Activated T-cell treated with anti-CD3 and anti-CD28 coated beads for 24 hours (primary cell): ENCODE data around the gene SLU7.

ENCODE experiments used
- DNase-seq: peaks from one replicate; pipeline ENCODE4 v3.0.0-alpha.2; 2020; ENCODE audit warnings: low read depth

The SLU7 gene

DNA sequence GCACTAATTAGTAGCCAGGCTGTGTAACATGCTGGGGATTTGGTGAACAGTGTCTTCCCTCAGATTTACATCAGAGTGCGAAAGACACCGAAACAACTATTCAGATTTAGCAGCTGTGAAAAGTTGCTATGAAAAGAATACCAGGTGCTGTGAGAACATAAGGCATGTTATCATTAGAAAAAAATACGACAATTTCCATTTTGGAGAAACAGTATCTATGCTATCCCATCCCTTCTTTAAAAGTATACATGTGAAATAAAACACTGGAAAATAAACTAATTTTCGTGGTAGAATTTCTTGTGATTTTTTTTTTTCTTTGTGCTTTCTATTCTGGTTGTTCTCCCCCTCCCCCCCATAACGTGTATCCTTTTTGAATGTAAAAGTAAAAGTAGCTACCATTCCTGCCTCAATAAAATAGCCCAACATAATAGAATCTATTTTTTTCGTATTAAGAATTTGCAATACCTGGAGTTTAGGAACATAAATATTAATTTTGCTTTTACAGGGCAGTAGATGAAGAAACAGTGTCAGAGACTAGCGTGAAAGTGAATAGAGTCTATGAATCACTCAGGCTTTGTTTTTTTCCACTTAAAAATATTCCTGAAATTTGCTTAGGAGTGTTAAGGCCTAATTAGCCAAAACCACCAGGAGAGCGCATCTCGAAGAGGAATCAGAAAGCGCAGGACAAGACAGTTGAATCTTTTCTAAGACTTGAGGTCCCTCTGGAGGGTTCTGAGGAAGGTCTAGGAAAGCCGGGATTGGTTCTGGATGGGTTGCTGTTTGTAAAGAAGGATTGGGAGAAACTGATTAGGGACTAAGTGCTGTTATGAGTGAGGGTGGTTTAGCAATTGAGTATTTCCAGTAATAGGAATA is 813 bp upstream of the SLU7 start:
- DNase-seq, result no peak

DNA sequence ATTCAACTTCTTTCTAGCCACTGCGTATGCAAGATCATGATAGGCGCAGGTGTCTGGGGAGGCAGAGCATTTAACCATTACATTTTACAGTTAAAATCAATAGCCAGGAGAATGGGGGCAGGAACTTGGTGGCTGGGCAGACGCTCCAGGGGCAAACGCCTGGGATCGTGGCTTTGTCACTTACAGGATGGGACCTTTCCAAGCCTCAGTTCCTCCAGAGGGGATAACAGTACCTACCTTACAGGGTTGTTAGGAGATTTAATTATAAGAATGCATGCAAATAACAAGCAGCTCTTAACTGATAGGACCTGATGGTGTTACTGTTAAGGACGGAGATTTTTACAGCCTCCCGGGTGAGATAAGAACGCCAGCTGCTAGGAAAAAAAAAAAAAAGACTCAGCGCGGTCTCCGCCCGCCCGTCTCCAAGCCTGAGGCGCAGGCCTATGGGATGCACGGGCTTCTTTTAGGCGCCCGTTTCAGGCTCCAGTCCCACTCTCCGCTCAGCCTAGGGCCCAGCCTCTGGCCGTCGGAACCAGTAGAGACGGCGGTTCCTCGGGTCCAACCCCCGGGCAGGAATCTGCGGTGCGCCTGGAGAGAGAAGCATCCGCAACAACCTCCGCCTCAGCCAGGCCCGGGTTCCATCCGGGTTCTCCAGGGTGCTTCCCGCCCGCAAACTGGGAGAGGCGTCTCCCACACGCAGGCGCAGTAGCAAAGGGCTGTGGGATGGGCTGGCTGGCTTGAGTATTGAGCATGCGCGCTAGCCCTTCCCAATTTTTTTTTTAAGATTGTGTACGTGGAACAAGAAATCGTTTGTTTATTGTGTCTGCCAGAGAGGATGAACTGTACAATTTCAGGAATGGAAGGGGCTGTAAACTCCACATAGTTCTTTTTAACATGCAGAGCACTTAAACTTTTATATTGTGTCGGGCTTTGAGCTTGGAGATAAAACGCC is 19.2 kb downstream of the SLU7 start, which contains the start of gene FAM200C:
Gene FAM200C (minus strand): TSS at position 653 of the 952 bp plus-strand sequence. CDS start 4,564 bp downstream, outside the sequence.
- DNase-seq, result peak; percentile 66

DNA sequence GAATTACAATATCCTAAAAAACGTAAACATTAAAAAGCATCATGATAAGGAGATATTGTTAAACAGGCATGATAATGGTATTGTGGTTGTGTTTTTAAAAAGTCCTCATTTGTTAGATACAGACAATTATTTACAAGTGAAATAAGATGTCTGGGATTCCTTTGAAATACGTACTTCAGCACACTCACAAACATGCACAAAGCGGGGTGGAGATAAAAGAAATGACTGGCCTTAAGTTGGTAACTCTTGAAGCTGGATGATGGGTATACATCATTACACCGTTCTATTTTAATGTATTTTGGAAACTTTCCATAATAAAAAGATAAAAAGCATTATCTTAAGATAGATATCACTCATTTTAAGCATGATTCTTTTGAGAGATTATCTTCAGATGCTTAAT is 20.1 kb downstream of the SLU7 start:
- no peak for DNase-seq

DNA sequence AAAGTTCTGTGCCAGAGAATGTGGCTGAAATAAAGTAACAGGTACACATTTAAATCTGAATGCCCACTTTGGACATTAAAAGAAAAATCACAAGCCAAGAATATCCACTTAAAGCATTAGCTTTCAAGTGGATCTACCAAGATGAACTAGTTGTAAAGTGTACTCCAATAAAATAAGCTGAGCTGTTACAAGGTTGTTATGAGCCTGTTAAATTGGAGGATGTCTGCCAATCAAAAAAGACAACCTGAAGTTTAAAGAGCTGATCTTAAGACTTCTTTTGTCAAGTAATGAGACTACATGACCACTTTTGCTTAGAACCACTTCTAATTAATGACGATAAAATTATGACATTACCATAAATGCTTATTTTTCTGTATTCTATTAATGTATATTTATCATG is 21.4 kb downstream of the SLU7 start:
- no peak for DNase-seq

DNA sequence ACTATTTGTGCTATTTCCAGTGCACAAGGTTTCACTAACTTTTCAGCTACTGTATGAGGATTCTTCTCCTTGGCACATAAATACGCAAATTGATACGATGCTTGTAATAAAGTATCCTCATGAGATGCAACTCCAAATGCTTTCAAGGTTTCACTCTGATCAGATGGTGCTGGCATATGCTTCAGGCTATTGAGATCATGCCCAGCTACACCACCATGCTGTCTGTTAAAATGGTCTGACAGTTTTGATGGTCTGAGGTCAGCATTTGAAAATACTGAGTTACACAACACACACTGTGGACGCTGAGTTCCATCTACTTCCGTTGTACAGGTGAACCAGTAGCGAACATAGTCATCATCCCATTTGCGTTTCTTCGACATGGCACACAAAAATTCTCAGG is 23.8 kb downstream of the SLU7 start:
- no peak for DNase-seq

DNA sequence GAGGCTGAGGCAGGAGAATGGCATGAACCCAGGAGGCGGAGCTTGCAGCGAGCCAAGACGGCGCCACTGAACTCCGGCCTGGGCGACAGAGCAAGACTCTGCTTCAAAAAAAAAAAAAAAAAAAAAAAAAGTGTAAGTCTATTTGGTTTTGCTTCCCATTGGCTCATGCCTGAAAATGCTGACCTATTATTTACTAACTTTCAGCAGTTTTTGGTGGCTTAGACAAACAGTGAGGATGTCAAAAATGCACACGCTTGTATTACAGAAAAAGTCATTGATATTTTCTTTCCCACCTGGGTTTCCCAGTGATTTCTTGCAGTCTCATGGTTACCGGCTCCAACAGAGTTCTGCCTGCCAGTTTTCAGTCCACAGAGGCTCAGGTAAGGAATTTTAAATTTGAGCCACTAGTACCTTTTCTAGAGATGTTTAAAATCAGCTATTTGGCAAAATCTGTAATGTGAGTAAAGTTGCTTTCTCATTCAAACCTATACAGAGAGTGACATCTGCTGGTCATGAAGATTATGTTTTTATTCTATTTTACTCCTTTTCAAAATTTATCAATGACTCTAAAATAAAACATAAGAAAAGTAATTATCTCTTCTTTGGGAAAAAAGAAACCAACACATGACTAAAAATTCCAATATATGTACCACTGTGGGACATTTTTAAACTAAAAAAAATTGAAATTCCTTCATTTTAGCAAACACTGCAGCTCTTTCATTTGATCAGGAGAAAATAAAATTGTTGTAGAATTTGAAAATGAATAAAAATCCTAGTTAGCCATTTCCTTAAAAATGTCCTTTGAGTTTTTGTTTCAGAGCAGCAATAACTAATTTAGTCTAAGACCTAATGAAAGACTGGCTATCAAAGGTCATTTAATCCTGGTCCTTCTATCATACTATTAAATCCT is 27.8 kb downstream of the SLU7 start:
- DNase-seq, result no peak

DNA sequence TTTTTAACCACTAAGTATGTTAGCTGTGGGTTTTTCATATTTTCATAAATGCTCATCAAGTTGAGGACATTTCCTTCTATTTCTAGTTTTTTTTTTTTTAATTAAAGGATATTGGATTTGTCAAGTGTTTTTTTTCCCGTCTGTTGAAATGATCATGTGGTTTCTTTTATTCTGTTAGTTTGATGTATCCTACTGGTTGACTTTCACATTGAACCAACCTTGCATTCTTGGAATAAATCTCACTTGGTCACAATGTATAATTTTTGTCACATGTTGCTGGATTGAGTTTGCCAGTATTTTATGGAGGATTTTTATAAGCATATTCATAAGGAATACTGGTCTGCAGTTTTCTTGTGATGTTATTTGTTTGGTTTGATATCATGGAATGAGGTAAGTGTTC is 31.4 kb downstream of the SLU7 start:
- DNase-seq, result no peak

DNA sequence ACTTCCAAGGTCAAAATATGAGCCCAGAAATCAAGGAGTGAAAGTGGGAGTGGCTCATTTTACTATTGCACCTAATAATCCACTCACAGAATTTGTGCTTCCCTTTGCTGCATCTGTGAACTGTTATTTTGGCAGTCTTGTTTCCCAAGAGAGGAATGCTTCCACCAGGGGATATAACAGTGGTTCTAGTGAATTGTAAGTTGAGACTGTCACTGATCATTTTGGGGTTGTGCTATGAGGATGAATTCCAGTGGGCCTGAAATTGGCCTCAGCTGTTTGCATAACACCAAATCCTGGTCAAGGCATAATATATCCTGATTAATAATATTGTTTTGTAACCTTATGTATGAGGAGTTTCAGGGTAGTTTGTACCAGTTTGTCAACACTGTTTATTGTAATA is 33.4 kb downstream of the SLU7 start:
- DNase-seq, result no peak

DNA sequence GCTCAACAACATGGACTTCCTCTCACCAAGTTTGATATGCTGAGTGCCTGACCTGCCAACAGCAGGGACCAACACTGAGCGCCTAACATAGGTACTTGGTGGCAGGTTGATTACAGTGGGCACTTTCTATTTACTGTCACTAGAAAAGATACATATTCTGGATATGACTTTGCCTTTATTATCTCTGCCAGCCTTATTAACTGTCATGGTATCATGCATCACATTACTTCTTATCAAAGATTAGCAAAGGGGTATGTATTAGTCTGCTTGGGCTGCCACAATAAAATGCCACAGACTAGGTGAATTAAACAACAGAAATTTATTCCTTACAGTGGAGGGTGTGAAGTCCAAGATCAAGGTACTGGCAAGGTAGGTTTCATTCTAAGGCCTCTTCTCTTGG is 34.2 kb downstream of the SLU7 start:
- DNase-seq, result no peak

DNA sequence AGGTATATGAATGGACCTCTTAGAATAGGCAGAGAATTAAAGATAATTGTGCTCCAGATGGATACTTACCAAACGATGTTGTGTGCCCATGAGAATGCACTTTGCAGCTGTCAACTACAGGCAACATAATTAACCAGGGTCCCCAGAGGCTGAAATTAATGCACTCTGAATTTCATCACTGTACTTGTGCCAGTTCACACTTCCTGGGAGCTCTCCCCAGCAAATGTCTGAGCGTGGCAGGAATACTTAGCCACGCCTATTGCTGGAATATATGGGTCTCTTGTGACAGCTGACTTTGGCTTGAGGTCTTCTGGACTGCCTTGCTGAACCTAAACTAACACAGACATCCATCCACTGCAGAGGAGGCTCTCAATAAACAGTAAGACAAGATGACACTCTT is 36.5 kb downstream of the SLU7 start:
- DNase-seq, result no peak

DNA sequence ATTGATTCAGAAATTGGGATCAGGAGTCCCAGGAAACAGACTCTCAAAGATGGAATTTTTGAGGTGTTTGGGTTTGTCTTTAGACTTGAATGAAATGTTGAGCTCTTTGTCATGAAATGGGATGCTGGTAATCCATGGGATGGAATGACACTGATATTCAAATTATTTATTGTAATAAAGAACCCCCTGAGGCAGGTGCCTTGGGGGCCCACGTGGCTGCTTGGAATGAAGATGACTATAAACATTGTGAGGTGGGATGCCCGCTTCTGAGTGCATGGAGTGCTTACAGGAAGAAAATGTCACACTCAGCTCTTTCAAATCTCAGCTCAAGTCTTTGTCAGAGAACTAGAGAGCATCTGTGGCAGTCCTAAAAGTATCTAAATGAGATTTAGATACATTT is 38.8 kb downstream of the SLU7 start:
- no peak for DNase-seq

DNA sequence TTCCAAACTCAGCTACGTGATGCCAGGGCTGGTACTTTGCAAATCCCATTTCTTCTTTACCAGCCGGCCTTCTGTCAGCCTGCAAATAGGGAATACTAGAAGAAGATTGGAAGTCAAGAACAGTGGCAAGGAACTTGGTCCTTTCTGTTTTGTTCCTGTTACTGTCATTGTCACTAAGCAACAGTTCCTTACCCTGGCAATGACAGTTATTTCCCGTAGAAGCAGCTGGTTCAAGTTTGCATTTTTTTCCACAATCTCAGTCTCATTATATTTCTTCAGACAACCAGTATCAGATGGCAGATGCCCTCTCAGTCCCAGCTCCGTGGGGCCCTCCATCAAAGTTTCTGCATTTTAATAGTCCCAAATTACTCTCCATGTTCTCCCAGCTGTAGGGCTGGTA is 39.4 kb downstream of the SLU7 start:
- no peak for DNase-seq

DNA sequence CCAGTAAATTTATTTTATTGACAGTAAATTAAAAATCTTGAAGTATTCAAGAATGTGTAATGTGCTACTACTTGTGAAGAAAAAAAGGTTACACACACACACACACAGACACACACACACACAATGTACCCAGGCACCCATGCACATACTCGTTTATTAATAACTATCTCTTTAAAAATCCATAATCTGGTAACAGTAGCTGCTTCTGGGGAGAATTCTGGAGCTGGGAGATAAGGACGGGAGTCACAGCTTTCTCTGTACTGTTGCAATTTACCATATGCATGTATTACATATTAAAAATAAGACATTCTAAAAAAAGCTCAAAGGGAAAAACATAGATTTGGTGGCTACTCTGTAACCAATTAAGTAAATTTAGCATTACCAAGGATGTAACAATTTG is 40.6 kb downstream of the SLU7 start:
- no peak for DNase-seq

DNA sequence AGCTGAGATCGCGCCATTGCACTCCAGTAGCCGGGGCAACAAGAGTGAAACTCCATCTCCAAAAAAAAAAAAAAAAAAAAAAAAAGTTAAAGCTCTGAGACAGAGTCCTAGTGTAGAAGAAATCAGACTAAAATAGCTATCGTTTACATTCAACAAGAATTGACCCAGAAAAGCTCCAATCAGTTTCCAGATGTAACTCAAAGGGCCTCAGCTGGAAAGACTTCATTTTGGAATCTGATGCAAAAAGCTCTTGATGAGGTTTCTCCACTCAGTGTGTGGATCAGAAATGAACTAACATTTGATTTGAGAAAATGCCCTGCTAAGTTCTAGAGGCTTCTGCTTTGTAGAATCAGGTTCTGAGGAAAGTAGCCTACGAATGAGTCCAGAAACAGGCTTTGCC is 41.2 kb downstream of the SLU7 start:
- DNase-seq, result no peak

DNA sequence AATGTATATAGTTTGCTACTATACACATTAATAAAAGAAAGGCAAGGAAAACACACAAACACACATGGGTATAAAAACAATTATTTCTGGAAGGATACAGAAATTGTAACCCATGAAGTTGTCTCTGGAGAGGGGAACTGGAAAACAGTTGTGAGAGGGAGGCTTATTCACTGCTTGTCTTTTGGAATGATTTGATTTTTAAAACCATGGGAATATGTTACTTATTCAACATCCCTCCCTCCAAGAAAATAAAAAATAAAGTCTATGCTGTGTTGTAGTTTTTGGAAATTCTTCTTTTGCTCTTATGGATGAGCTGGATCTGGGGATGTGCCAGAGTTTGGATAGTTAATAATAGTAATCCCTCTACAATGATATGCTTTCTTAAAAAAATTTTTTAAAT is 42.5 kb downstream of the SLU7 start:
- DNase-seq, result no peak

DNA sequence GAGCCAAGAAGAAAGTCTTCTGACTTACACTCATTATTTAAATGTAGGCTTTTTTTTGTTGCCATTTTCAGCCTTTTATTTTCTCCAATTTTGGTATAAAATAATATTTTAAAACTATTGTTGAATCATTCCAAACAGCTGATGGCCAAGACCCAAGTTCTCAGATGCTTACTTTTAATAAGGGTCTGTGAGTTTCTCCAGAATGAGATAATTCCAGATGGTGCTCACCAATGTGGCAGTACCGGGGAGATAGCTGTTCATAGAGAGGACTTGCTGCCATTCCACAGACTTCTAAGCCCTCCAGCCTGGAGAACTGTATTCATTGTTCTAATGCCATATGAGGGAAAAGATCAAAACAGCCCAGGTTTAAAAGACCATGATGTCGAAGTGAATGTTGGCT is 43.2 kb downstream of the SLU7 start:
- no peak for DNase-seq

DNA sequence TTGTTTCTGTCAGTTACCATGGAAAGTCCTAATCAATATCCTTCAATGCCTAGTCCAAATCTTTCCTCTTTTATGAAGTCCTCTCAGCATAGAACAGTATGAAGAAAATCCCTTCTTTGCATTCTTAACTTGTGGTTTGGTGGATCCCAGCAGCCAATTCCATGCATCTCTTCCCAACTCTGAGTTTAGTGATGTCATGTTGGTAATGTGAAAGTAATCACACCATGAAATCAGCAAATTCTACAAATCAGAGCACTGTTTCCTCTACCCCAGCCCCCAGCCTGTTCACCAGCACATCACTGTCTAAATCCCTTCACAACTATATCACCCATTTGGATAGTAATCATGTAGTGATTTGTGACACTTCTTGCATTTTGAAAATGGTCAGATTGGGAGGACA is 43.7 kb downstream of the SLU7 start:
- no peak for DNase-seq

DNA sequence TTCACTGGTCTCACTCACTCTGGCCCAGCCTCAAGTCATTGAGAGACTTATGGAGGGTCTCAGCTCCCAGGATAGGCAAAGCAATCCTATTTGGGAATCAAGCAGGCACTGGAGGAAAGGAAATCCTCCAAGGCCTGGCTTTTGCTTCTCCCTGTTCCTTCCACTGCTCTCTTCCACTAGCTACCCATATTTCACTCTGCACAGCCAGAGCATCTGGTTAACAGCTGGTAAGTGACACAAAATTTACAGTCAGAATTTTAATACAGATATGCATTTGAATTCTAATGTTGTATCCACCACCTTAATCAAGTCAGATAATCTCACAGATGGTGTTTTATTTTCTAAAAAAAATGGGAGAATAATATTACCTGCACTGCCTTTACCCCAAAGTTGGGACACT is 47.6 kb downstream of the SLU7 start:
- DNase-seq, result no peak

DNA sequence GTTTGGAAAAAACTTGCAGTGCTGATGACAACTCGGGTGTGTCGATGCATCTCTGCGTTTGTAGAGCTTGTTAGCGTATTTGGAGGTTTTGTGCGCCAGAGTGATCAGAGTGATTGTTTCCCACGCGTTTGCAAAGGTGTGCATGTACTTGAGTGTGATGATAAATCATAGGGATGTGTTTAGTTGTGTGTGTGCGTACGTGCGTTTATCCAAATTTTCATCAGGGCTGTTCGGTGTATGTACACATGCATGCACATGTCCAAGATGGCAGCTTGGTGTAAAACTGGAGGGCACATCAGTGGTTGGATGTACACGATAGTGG is 48.2 kb downstream of the SLU7 start:
- DNase-seq, result no peak

DNA sequence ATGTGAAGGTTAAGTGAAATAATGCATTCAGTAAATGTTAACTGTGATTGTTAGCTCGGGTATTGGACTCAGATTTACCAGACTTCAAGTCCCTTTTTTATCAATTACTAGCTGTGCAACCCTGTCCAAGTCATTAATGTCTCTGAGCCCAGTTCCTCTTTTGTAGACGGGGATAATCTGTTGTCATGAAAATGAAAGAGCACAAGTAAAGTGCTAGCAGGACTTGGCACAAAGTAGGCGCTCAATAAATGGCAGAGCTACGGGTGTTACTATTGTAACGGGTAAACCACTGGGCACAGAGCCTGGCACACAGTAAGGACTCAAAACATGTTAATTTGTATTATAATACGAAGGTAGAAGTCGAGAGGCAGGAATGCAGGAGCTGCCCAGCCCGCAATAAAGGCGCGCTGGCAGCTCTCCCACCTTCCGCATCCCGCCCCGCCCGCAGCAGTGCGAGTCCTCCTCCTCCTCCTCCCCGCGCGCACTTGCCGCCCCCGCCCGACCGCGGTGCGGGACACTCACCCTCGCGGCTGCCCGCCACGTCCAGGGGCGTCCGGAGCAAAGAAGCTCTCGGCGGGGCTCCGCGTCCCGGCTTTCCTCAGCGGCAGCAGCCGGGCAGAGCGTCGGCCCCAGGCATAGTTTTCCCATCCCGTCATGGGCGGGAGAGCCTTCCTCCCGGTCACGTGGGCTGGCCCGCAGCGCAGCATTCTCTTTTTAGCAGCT is 48.7 kb downstream of the SLU7 start, which contains the start of gene C1QTNF2:
Gene C1QTNF2 (minus strand): TSS at position 637 of the 723 bp plus-strand sequence. CDS start 15,615 bp downstream, outside the sequence.
- no peak for DNase-seq

DNA sequence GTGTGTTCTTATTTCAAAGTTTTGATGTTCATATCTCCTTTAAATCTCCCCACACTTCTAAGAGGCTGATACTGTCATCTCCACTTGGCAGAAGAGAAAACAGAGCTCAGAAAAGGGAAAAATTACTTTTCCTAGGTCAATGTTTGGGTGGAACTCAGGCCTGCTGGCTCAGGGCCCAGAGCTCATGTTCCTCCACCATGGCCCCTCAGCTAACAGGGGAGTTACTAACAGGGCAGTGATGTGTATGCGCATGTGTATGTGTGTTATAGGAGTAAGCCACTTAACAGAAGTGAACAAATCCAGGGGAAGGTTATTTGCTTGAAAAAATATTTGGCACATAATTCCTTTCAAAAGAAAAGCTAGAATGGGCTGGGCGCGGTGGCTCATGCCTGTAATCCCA is 51.0 kb downstream of the SLU7 start:
- no peak for DNase-seq
